GM21723 (cell line): Measurements from ENCODE around the gene IRF7.
A peak's percentile ranks its signal among the peaks of the same experiment; 100 is the strongest.
"Not testable (repeated sequence)": the region's sequence is repeated elsewhere in the genome, so short reads cannot be mapped to it uniquely, and the experiment has no call there.

Experiments
- ATAC-seq: cut with Tn5 transposase; IDR thresholded peaks from one replicate; pipeline ENCODE4 v1.9.1; 2021; ENCODE audit warnings: mild to moderate bottlenecking, moderate library complexity; ENCODE audit not compliant: unreplicated experiment

The IRF7 gene

DNA sequence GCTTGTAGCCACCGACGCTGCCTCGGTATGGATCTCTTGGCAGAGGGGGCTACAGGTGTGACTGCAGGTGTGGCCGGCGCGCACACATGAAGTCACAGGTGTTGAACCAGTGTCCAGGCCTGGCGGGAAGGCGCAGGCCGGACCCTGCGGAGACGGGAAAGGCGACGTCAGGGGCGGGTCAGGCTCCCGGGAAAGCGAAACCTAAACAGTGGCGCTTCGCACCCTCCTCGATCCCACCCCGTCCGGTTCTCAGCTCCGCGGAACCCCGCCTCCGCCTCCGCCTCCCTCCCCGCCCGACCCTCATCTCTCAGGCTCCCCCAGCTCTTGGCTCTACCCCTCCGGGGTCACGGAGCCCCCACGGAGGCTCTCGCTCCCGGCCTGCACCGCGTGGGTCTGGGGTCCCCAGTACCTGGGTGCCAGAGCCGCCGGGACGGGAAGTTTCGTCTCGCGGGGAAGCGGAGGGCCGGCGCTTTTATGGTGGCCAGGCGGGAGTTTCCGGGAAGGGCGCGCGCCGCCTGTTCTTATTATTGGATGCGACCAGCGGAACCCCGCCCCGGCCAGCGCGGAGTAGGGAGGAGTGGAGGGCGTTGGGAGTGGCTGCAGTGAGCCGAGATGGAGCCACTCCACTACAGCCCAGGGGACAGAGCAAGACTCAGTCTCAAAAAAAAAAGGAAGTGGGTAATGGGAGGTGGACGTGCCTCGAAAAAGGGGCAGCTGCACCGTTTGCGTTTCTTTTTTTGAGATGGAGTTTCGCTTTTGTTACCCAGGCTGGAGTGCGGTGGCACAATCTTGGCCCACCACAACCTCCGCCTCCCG lies at the start of gene IRF7:
IRF7 (minus strand) TSS at position 447 of the 816 bp plus-strand sequence. CDS start 586 bp downstream, outside the sequence.
- ATAC-seq = peak; percentile 78

GRCh38 chr11:665062-665703 lies 49.4 kb upstream of the IRF7 start:
- ATAC-seq = no peak

DNA sequence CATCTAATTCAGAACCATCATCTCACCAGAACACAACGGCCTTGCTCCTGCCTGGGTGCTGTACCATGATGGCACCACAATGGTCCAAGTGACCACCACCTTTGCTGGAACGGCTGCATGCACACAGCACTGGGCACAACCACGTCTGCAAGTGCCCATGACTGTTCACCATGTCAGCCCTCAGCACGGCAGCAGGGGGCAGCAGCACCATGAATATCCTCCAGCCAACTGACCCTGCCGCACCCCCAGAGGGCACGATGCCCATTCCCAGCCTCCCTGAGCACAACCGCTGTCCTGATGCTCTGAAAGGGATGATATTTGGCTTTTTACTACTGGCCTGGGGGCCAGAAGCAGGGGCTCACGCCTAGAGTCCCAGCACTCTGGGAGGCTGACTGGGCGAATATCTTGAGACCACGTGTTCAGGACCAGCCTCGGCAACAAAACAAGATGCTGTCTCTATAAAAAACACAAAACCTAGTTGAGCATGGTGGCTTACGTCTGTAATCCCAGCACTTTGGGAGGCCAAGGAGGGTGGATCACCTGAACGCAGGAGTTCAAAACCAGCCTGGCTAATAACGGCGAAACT lies 47.0 kb upstream of the IRF7 start:
- ATAC-seq = no peak

- no peak for ATAC-seq
These were observed 45.1 kb upstream of the IRF7 start for GRCh38 chr11:660681-661444.

DNA sequence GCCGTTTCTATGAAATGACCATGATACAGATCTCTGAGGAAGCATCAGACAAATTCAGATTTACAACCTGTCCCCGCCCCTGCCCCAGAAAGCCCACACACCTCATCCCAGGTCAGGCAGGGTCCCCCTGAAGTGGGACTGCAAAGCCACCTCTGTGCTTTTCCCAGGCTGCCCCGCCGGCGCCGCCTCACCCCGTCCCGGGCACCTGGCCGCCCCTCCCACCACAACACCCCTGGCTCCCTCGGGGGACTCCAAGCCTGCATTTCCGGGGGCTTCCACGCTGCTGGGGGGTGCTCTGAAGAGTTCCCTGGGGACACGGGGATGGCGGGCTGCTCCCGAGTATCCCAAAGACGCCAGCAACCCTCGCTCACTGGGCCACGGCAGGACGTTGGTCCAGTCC lies 44.5 kb upstream of the IRF7 start:
- no peak for ATAC-seq

- ATAC-seq = no peak
These were observed 43.9 kb upstream of the IRF7 start for GRCh38 chr11:659532-660085.

DNA sequence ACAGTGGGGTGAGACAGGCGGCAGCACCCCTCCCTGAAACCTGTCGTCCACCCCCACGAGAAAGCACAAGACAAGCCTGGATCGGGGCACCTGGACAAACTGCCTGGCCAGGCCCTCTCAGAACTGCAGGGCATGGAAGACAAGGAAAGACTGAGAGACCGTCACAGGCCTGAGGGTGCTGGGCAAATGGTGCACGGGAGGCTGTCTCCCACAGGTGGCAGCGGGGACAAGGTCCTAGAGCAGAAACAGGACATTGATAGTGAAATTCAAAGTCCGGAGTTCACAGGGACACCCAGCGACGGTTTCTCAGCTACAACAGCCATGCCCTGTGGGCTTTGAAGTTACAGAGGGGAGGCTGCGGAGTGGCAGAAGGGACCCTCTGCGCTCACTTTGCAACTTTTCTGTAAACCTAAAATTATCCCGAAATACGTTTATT lies 42.0 kb upstream of the IRF7 start:
- no peak for ATAC-seq

DNA sequence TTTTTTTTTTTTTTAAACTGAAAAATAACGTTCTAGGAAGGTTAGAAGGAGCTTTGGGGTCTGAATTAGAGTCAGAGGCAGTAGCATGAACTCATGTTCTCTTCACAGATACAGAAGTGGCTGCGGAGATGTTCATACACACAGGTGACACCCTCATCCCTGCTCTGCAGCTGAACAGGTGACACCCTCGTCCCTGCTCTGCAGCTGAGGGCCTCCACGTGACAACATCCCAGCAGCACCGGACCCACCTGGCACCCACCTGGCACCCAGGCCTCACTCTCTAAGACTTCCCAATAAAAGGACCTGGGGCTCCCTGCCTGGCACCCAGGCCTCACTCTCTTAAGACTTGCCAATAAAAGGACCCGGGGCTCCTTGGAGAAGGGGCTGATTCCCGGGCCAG lies 41.1 kb upstream of the IRF7 start:
- ATAC-seq = no peak

- ATAC-seq = no peak
These were observed 40.7 kb upstream of the IRF7 start for GRCh38 chr11:656426-656825.

- no peak for ATAC-seq
These were observed 39.4 kb upstream of the IRF7 start for GRCh38 chr11:655036-655726.

DNA sequence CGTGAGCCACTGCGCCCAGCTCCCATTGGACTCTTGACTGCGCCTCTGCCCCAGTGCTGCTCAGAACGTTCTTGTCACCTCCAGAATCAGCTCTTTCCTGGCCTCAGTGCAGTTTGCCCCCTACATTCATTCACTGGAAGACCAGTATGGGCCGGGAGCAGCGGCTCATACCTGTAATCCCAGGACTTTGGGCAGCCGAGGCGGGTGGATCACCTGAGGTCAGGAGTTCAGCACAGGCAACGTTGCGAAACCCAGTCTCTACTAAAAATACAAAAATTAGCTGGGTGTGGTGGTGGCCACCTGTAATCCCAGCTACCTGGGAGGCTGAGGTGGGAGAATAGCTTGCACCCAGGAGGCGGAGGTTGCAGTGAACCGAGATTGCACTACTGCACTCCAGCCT lies 38.7 kb upstream of the IRF7 start:
- not testable (repeated sequence) for ATAC-seq

DNA sequence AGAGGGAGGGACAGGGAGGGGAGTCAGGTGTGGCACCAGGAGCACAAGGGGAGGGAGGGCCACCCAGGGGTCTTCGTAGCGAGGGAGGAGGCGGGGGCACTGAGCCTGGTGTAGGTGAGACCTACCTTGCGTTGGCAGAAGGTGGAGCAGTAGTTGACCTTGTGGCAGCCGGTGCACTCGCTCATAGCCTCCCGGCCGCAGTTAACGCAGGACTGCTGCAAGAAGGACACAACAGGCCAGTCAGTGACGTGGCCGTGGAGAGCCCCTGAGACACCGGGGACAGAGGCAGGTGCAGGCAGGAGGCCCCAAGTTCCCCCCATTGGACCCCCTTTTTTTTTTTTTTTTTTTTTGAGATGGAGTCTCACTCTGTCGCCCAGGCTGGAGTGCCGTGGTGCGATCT lies 38.1 kb upstream of the IRF7 start:
- ATAC-seq = no peak

- ATAC-seq = not testable (repeated sequence)
These were observed 37.4 kb upstream of the IRF7 start for GRCh38 chr11:653136-653535.

GRCh38 chr11:650482-650881 lies 34.7 kb upstream of the IRF7 start:
- ATAC-seq = no peak

GRCh38 chr11:647672-648158 lies 32.0 kb upstream of the IRF7 start:
- not testable (repeated sequence) for ATAC-seq

GRCh38 chr11:646214-646613 lies 30.5 kb upstream of the IRF7 start:
- no peak for ATAC-seq

GRCh38 chr11:645536-645935 lies 29.8 kb upstream of the IRF7 start:
- ATAC-seq = no peak

GRCh38 chr11:643849-644738 lies 28.3 kb upstream of the IRF7 start:
- no peak for ATAC-seq

GRCh38 chr11:643366-643765 lies 27.6 kb upstream of the IRF7 start:
- ATAC-seq = no peak
